Trophoblast cell (in vitro differentiated cells and primary cell): Measurements from ENCODE around the gene FCRL4.
"Not testable (repeated sequence)": the region's sequence is repeated elsewhere in the genome, so short reads cannot be mapped to it uniquely, and the experiment has no call there.

Experiments used
- DNase-seq, 2 donors: peaks; one replicate each; pipeline ENCODE4 v3.0.0-alpha.2; 2016
- H2AFZ ChIP-seq: 2 replicates; pipeline ENCODE4 v1.6.1; 2013; ENCODE audit warnings: low read length, moderate library complexity, mild to moderate bottlenecking; ENCODE audit not compliant: insufficient read depth, poor library complexity
- H2AK5ac ChIP-seq: 2 replicates; pipeline ENCODE4 v1.6.1; 2013; ENCODE audit warnings: mild to moderate bottlenecking, low read length
- H2BK120ac ChIP-seq: 2 replicates; pipeline ENCODE4 v1.6.1; 2013; ENCODE audit warnings: low read length, mild to moderate bottlenecking, moderate library complexity; ENCODE audit not compliant: insufficient read depth, poor library complexity
- H2BK12ac ChIP-seq: 2 replicates; pipeline ENCODE4 v1.6.1; 2013; ENCODE audit warnings: mild to moderate bottlenecking, low read length, moderate library complexity
- H2BK5ac ChIP-seq: 2 replicates; pipeline ENCODE4 v1.6.1; 2013; ENCODE audit warnings: low read length, low read depth, moderate library complexity, mild to moderate bottlenecking; ENCODE audit not compliant: poor library complexity
- H3K14ac ChIP-seq: 2 replicates; pipeline ENCODE4 v1.6.1; 2013; ENCODE audit warnings: mild to moderate bottlenecking, low read length
- H3K18ac ChIP-seq: 2 replicates; pipeline ENCODE4 v1.6.1; 2013; ENCODE audit warnings: mild to moderate bottlenecking, low read length
- H3K23ac ChIP-seq: 2 replicates; pipeline ENCODE4 v1.6.1; 2013; ENCODE audit warnings: low read length
- H3K27ac ChIP-seq: 2 replicates; pipeline ENCODE4 v1.5.1; 2013; ENCODE audit warnings: low read depth, mild to moderate bottlenecking, inconsistent platforms, low read length, moderate library complexity
- H3K27me3 ChIP-seq: 2 replicates; pipeline ENCODE4 v1.6.1; 2013; ENCODE audit warnings: inconsistent platforms, mild to moderate bottlenecking, low read length, moderate library complexity; ENCODE audit not compliant: insufficient read depth
- H3K36me3 ChIP-seq, 2 experiments: 1 replicate in 1 of 2; 2 replicates in 1 of 2; pipeline ENCODE4 v1.6.1; 2013; ENCODE audit warnings: low read length in 2 of 2, mild to moderate bottlenecking in 2 of 2, moderate library complexity in 1 of 2; ENCODE audit not compliant: insufficient read depth in 2 of 2, control insufficient read depth in 1 of 2
- H3K4ac ChIP-seq: 2 replicates; pipeline ENCODE4 v1.6.1; 2013; ENCODE audit warnings: low read depth, mild to moderate bottlenecking, low read length, moderate library complexity
- H3K4me1 ChIP-seq, 2 experiments: 1 replicate in 1 of 2; 2 replicates in 1 of 2; pipeline ENCODE4 v1.6.1; 2013; ENCODE audit warnings: low read length in 2 of 2, mild to moderate bottlenecking in 2 of 2, moderate library complexity in 1 of 2; ENCODE audit not compliant: insufficient read depth in 2 of 2, control insufficient read depth in 1 of 2
- H3K4me2 ChIP-seq: 2 replicates; pipeline ENCODE4 v1.6.1; 2013; ENCODE audit warnings: inconsistent platforms, mild to moderate bottlenecking, low read length, moderate library complexity
- H3K4me3 ChIP-seq: 2 replicates; pipeline ENCODE4 v1.5.1; 2013; ENCODE audit warnings: mild to moderate bottlenecking, low read depth, low read length, inconsistent platforms
- H3K79me1 ChIP-seq: one replicate; pipeline ENCODE4 v1.6.1; 2013; ENCODE audit warnings: low read length
- H3K79me2 ChIP-seq: 2 replicates; pipeline ENCODE4 v1.6.1; 2013; ENCODE audit warnings: low read length, mild to moderate bottlenecking; ENCODE audit not compliant: control insufficient read depth, insufficient read depth, poor library complexity
- H3K9ac ChIP-seq: 2 replicates; pipeline ENCODE4 v1.6.1; 2013; ENCODE audit warnings: mild to moderate bottlenecking, low read length
- H3K9me3 ChIP-seq: 2 replicates; pipeline ENCODE4 v1.6.1; 2013; ENCODE audit warnings: low read depth, mild to moderate bottlenecking, control low read depth, inconsistent platforms, low read length; ENCODE audit not compliant: insufficient read depth
- H4K12ac ChIP-seq: 2 replicates; pipeline ENCODE4 v1.6.1; 2013; ENCODE audit warnings: low read depth, mild to moderate bottlenecking, low read length, moderate library complexity
- H4K8ac ChIP-seq: 2 replicates; pipeline ENCODE4 v1.6.1; 2013; ENCODE audit warnings: low read depth, mild to moderate bottlenecking, low read length, moderate library complexity
- H4K91ac ChIP-seq: one replicate; pipeline ENCODE4 v1.6.1; 2013; ENCODE audit warnings: low read depth, mild to moderate bottlenecking, low read length, moderate library complexity
- WGBS: extraction: QIAGEN DNeasy Blood & Tissue Kit; methylation state at CpG from one replicate; pipeline ENCODE4 v1.1.7; 2013; ENCODE audit warnings: missing lambda C conversion rate; ENCODE audit not compliant: insufficient read length, insufficient coverage; ENCODE audit errors: extremely low coverage; 5-methylcytosine and 5-hydroxymethylcytosine counted together

The FCRL4 gene

GRCh38 chr1:157562515-157562914 is 35.4 kb downstream of the FCRL4 start:
- Histone ChIP-seq H4K12ac (no peak overlapping the region), H3K4me2 (no peak overlapping the region), H2BK120ac (no peak overlapping the region), H3K27ac (no peak overlapping the region), H3K4me3 (no peak overlapping the region), H2AK5ac (no peak overlapping the region), H3K9me3 (no peaks in the 10 kb centered on the region), H2BK12ac (no peak overlapping the region), H3K18ac (no peak overlapping the region), H3K9ac (no peak overlapping the region), H3K14ac (no peak overlapping the region), H3K4ac (no peak overlapping the region), H2AFZ (no peak overlapping the region), H4K8ac (no peak overlapping the region), H4K91ac (no peak overlapping the region), H3K79me2 (no peaks in the 10 kb centered on the region), H3K4me1 (no peaks in the 10 kb centered on the region), H3K79me1 (no peaks in the 10 kb centered on the region), H3K27me3 (no peaks in the 10 kb centered on the region), H3K36me3 (no peaks in the 10 kb centered on the region), H3K23ac (no peak overlapping the region), H2BK5ac (no peak overlapping the region)
- WGBS, result no CpG with 5 or more reads among the region's 2 CpGs
- DNase-seq, result no peak

GRCh38 chr1:157558119-157558518 is 39.8 kb downstream of the FCRL4 start:
- Histone ChIP-seq H3K4ac (no peak overlapping the region), H4K91ac (no peak overlapping the region), H3K14ac (no peak overlapping the region), H2AK5ac (no peak overlapping the region), H3K4me1 (no peaks in the 10 kb centered on the region), H3K18ac (no peak overlapping the region), H2BK120ac (no peak overlapping the region), H4K8ac (no peak overlapping the region), H3K4me2 (no peak overlapping the region), H2BK5ac (no peak overlapping the region), H3K36me3 (no peaks in the 10 kb centered on the region), H3K79me2 (no peaks in the 10 kb centered on the region), H3K9ac (no peak overlapping the region), H2BK12ac (no peak overlapping the region), H3K27ac (no peak overlapping the region), H2AFZ (no peak overlapping the region), H3K79me1 (no peaks in the 10 kb centered on the region), H4K12ac (no peak overlapping the region), H3K27me3 (no peaks in the 10 kb centered on the region), H3K23ac (no peak overlapping the region), H3K4me3 (no peak overlapping the region), H3K9me3 (no peaks in the 10 kb centered on the region)
- DNase-seq, result no peak
- no CpG with 5 or more reads among the region's 2 CpGs for WGBS

- no peaks in the 10 kb centered on the region for H3K27me3 ChIP-seq
- no peak within 1 kb of the TSS for H2BK12ac ChIP-seq
- H4K91ac ChIP-seq, result no peak within 1 kb of the TSS
- H3K4me1 ChIP-seq, result no peaks in the 10 kb centered on the region
- H3K79me1 ChIP-seq, result no peaks in the 10 kb centered on the region
- H3K4ac ChIP-seq, result no peak within 1 kb of the TSS
- no peak for DNase-seq
- no peak within 1 kb of the TSS for H2BK5ac ChIP-seq
- H3K9ac ChIP-seq, result no peak within 1 kb of the TSS
- WGBS, result no CpG with 5 or more reads among the region's 10 CpGs
- H3K36me3 ChIP-seq, result no peaks in the 10 kb centered on the region
- H2AFZ ChIP-seq, result no peak within 1 kb of the TSS
- no peak within 1 kb of the TSS for H4K8ac ChIP-seq
- H3K9me3 ChIP-seq, result no peaks in the 10 kb centered on the region
- H3K4me3 ChIP-seq, result no peak within 1 kb of the TSS
- H3K18ac ChIP-seq, result no peak within 1 kb of the TSS
- H3K27ac ChIP-seq, result no peak within 1 kb of the TSS
- no peak within 1 kb of the TSS for H4K12ac ChIP-seq
- no peak within 1 kb of the TSS for H3K4me2 ChIP-seq
- H3K79me2 ChIP-seq, result no peaks in the 10 kb centered on the region
- no peak within 1 kb of the TSS for H3K14ac ChIP-seq
- no peak within 1 kb of the TSS for H2BK120ac ChIP-seq
- H3K23ac ChIP-seq, result no peak within 1 kb of the TSS
- H2AK5ac ChIP-seq, result no peak within 1 kb of the TSS
These were observed 45.9 kb downstream of the FCRL4 start, which contains the start of gene FCRL5 for GRCh38 chr1:157551694-157552693. FCRL5 (minus strand) TSS chr1:157552515; CDS start chr1:157552362, 153 bp downstream.

GRCh38 chr1:157548081-157548480 is 49.8 kb downstream of the FCRL4 start:
- not testable (repeated sequence) for H3K9me3 ChIP-seq, H2BK120ac ChIP-seq, H3K27me3 ChIP-seq, H3K4me3 ChIP-seq, H3K27ac ChIP-seq, H3K4me2 ChIP-seq, H4K12ac ChIP-seq, H4K91ac ChIP-seq, H2BK12ac ChIP-seq, H3K4ac ChIP-seq, DNase-seq, H2AFZ ChIP-seq, H2BK5ac ChIP-seq, H3K9ac ChIP-seq, H3K14ac ChIP-seq, H3K79me1 ChIP-seq, H3K4me1 ChIP-seq, H2AK5ac ChIP-seq, H3K23ac ChIP-seq, H3K18ac ChIP-seq, H3K36me3 ChIP-seq, H4K8ac ChIP-seq, H3K79me2 ChIP-seq
- WGBS, result no CpG with 5 or more reads among the region's 1 CpG
